IPS DF 19.7 (cell line): Measurements from ENCODE around the gene EXOC3L1.

ENCODE experiments used
- DNase-seq: peaks from one replicate; pipeline ENCODE4 v3.0.0-alpha.2; 2013; ENCODE audit warnings: low read depth, low spot score

EXOC3L1 gene

GRCh38 chr16:67199011-67199807, 9.3 kb upstream of the EXOC3L1 start, which contains the start of gene ELMO3:
Gene ELMO3, plus strand, starts transcription at chr16:67199131. Its CDS starts 196 bp downstream, at chr16:67199327.
- no peak for DNase-seq

GRCh38 chr16:67198238-67198734, 8.3 kb upstream of the EXOC3L1 start:
- no peak for DNase-seq

GRCh38 chr16:67197704-67198103, 7.8 kb upstream of the EXOC3L1 start:
- DNase-seq, result no peak

GRCh38 chr16:67196881-67197280, 6.9 kb upstream of the EXOC3L1 start:
- DNase-seq, result no peak

- DNase-seq, result no peak
Observed at GRCh38 chr16:67195676-67196075, 5.7 kb upstream of the EXOC3L1 start.

- no peak for DNase-seq
Observed at GRCh38 chr16:67194260-67194659, 4.3 kb upstream of the EXOC3L1 start.

- DNase-seq, result no peak
Observed at GRCh38 chr16:67193536-67193935, 3.6 kb upstream of the EXOC3L1 start.

- no peak for DNase-seq
Observed at GRCh38 chr16:67192781-67193361, 2.9 kb upstream of the EXOC3L1 start.

- DNase-seq, result no peak
Observed at GRCh38 chr16:67191995-67192681, 2.2 kb upstream of the EXOC3L1 start, which contains the start of gene E2F4. Gene E2F4, plus strand, starts transcription at chr16:67192155. Its CDS starts 73 bp downstream, at chr16:67192228.

GRCh38 chr16:67191411-67191994, 1.6 kb upstream of the EXOC3L1 start:
- DNase-seq, result no peak

GRCh38 chr16:67190448-67191399, 788 bp upstream of the EXOC3L1 start:
- no peak for DNase-seq

- no peak for DNase-seq
Observed at GRCh38 chr16:67188798-67189197, 1.1 kb downstream of the EXOC3L1 start.

GRCh38 chr16:67188323-67188722, 1.6 kb downstream of the EXOC3L1 start:
- no peak for DNase-seq

- no peak for DNase-seq
Observed at GRCh38 chr16:67187175-67187890, 2.6 kb downstream of the EXOC3L1 start.

GRCh38 chr16:67186550-67186950, 3.4 kb downstream of the EXOC3L1 start:
- DNase-seq, result no peak

GRCh38 chr16:67185651-67186134, 4.2 kb downstream of the EXOC3L1 start:
- DNase-seq, result no peak

- DNase-seq, result no peak
Observed at GRCh38 chr16:67184995-67185650, 4.8 kb downstream of the EXOC3L1 start.

GRCh38 chr16:67184453-67184994, 5.4 kb downstream of the EXOC3L1 start:
- no peak for DNase-seq
